HG03045 (cell line): Measurements from ENCODE around the gene TIPARP.
"Not testable (repeated sequence)": the region's sequence is repeated elsewhere in the genome, so short reads cannot be mapped to it uniquely, and the experiment has no call there.

ENCODE experiments used
- ATAC-seq: cut with Tn5 transposase; IDR thresholded peaks from one replicate; pipeline ENCODE4 v1.9.1; 2021; ENCODE audit warnings: mild to moderate bottlenecking, moderate library complexity; ENCODE audit not compliant: unreplicated experiment

Gene TIPARP

GRCh38 chr3:156644958-156645357 is 29.4 kb upstream of the TIPARP start:
- no peak for ATAC-seq

DNA sequence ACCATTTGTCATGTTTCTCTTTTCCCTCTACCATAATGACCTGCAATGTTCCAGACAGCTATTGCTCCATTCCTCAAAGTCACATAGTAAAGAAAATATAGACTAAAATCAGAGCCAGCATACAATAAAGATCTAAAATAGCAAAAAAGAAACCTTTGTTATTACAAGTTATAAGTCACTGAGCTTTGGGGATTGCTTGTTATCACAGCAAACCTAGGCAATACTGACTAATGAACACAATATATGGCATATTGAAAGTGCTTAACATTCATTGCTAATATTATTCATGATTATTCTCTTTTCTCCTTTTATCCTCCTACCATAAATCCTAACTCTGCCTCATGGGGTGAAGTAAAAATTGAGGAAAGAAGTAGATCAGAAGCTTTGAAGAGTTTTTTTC is 27.4 kb upstream of the TIPARP start:
- ATAC-seq = no peak

GRCh38 chr3:156648086-156648485 is 26.3 kb upstream of the TIPARP start:
- no peak for ATAC-seq

GRCh38 chr3:156649681-156650080 is 24.7 kb upstream of the TIPARP start:
- no peak for ATAC-seq

DNA sequence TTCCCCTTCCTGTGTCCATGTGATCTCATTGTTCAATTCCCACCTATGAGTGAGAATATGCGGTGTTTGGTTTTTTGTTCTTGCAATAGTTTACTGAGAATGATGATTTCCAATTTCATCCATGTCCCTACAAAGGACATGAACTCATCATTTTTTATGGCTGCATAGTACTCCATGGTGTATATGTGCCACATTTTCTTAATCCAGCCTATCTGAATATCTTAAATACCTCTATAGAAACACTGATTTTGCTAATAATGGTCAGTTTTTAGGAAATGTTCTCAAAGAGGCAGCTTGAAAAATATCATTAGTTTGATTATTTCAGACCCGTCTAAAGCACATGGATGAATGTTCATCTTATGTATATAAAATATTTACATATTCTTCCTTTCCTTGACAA is 21.7 kb upstream of the TIPARP start:
- not testable (repeated sequence) for ATAC-seq

DNA sequence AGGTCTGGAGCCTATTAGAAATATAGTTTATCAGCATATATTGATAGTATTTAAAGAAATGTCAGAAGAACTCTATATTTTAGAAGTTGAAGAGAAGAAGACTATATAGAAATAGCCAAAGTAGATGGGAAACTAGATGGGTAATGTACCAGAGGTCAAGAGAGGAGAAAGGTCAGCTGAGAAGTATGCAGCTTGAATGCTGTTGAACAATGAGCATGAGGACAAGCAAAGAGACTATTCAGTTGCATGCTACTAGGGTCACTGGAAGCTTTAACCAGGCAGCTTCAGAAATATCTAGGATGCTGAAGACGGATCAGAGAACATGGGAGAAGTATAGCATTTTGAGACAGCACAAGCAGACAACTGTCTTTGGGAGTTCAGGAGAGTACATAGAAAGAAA is 19.6 kb upstream of the TIPARP start:
- no peak for ATAC-seq

GRCh38 chr3:156655819-156656550 is 18.4 kb upstream of the TIPARP start:
- peak; percentile 59 for ATAC-seq

DNA sequence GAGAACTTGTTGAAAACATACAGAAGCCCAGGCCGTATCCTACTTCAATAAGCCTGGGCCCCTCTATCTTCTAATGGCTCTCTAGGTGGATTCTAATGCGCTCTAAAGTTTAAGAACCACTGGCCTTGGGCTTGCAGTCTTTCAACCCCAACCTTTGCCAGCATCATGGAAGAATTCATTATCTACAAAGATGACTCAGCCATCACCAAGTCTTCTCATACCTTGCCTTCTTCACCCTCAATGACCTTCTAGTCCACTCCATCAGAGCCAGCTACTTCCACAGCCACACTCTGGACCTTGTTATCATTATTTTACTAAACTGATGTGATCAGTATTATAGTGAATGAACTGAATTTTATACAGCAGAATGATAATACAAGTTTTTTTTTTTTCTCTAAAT is 16.9 kb upstream of the TIPARP start:
- no peak for ATAC-seq

- no peak for ATAC-seq
Observed at GRCh38 chr3:156657862-156658731, 16.3 kb upstream of the TIPARP start.

DNA sequence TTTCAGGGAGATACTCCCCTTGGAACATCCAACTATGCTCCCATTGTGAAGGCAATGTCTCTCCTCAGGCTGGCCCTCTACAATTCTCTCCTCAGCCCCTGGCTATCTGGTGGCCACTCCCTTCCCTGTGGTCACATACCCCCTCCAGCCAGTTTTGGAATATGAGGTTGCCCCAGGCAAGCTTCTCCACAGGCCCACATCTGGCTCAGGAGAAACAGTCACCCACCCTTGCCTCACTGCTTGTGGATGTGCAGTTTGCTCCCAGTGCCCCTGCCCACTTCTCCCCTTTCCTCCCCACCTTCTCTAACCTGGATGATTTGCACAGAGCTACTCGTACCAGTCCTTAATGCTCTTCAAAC is 15.7 kb upstream of the TIPARP start:
- no peak for ATAC-seq

- ATAC-seq = no peak
Observed at GRCh38 chr3:156659260-156659659, 15.1 kb upstream of the TIPARP start.

DNA sequence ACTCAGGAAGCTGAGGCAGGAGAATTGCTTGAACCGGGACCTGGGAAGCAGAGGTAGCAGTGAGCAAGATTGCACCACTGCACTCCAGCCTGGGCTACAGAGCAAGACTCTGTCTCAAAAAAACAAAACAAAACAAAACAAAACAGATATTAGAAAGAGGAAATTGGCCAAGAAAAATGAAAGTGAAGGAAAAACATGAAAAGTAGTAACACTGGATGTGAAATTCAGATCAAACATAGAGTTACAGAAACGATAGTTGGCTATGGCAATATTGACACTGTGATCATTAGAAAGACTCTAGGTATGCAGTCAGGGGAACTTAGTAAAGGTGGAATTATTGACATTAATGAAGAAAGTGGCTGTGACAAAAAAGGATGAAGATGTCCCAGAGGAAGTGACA is 13.2 kb upstream of the TIPARP start:
- ATAC-seq = no peak

- ATAC-seq = no peak
Observed at GRCh38 chr3:156664011-156664830, 10.2 kb upstream of the TIPARP start.

DNA sequence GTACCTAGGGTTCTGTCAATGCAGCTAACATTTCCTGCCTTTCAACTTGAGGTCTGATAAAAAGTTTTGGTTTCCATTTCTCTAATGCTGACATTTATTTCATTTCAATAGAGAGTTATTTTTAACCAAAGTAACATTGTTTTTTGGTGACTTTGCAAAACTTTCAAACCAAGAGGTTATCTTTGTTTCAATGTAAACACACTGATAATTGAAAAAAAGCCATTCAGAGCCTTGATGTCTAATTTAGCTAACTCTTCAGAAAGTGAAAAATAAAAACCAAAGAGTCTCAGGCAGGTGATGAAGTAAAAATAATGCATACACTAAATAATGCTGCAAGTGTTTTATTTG is 9.6 kb upstream of the TIPARP start:
- peak; percentile 70 for ATAC-seq

DNA sequence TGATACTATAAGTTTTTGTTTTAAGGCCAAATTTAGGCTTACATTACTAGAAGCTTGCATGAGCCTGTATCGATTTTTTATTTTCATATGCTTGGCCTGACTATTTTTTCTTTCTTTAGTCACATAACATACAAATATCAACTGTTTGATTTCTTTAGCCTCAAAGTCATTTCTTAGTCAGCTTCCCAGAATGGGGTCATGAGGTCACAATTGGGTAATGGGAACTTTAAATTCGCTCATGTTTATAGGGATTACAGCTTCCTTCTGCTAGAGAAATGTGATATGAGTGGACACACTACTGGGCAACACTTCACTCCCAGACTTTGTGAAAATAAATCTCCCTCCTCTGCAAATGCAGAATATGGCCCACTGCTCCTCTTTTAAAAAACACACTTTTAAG is 9.1 kb upstream of the TIPARP start:
- peak; percentile 7 for ATAC-seq

GRCh38 chr3:156666073-156666472 is 8.3 kb upstream of the TIPARP start:
- ATAC-seq = no peak

DNA sequence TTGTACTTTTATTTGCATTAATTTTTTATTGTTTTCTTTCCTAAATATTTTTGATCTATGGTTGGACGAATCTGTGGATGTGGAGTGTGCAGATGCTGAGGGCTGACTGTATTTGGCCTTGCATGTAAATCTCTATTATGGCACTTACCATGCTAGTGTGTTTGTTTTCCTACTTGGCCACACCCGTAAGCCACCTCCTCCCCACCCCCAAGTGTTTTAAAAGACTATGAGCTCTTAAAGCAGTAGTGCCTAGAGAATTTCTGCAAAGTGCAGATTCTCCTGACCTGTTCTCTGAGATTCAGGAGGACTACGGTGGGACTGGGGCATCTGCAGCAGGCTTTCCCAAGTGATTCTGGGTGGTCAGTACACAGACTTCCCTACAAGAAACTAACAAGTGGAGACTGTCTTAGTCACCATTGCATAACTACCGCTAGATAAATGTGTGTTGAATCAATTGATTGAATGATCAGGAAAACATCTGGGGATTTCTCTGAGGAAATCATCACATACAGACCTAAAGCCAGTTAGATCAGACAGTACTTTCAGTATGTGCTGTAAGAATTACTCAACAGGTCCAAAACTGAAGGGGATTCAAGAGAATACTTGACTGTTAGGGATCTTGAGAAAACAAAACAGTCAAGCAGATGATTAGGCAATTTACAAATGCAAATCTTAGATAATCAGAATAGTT is 6.2 kb upstream of the TIPARP start:
- no peak for ATAC-seq

- no peak for ATAC-seq
Observed at GRCh38 chr3:156670077-156670476, 4.3 kb upstream of the TIPARP start.

- ATAC-seq = no peak
Observed at GRCh38 chr3:156670652-156671051, 3.7 kb upstream of the TIPARP start.

DNA sequence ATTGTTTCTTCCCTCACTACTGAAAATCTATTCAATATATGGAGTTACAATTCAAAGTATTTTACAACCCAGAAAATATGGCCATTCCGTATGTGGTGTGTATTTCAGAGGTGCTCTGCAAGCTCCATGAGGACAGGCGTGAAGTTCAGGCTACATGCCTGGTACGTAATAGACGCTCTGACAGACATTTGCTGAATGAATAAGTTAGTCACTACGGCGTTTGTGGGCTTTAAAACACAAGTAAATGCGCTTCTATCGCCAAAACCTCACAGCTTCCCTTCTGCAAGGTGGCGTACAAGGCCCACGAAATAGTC is 701 bp upstream of the TIPARP start:
- ATAC-seq = no peak
